ENCODE results near the gene CADPS2.

CADPS2 gene

GRCh38 chr7:122442929-122443328 lies 443.3 kb downstream of the CADPS2 start:
- no peak for DNase-seq (ENCODE audit: low read depth, low spot score)
- in situ Hi-C loops (cut with HindIII; ENCODE audit: low sequenced_read_pairs): no loop called here
- no peak overlapping the region for H3K4me3 ChIP-seq (ENCODE audit: low read depth, low read length)
- TF ChIP-seq CTCF (IDR thresholded peaks at IDR 0.05; ENCODE audit: low read depth, low read length): no peak

GRCh38 chr7:122438492-122438891 lies 447.8 kb downstream of the CADPS2 start:
- in situ Hi-C loops (cut with HindIII; ENCODE audit: low sequenced_read_pairs): no loop called here
- no peak for DNase-seq (ENCODE audit: low read depth, low spot score)
- no peak overlapping the region for H3K4me3 ChIP-seq (ENCODE audit: low read depth, low read length)
- TF ChIP-seq CTCF (IDR thresholded peaks at IDR 0.05; ENCODE audit: low read depth, low read length): no peak

GRCh38 chr7:122438006-122438405 lies 448.3 kb downstream of the CADPS2 start:
- DNase-seq (ENCODE audit: low read depth, low spot score): no peak
- no peak for TF ChIP-seq CTCF (IDR thresholded peaks at IDR 0.05; ENCODE audit: low read depth, low read length)
- H3K4me3 ChIP-seq (ENCODE audit: low read depth, low read length): no peak overlapping the region
- in situ Hi-C loops (cut with HindIII; ENCODE audit: low sequenced_read_pairs): no loop called here

GRCh38 chr7:122433765-122434164 lies 452.5 kb downstream of the CADPS2 start:
- no peak for TF ChIP-seq CTCF (IDR thresholded peaks at IDR 0.05; ENCODE audit: low read depth, low read length)
- no peak for DNase-seq (ENCODE audit: low read depth, low spot score)
- in situ Hi-C loops (cut with HindIII; ENCODE audit: low sequenced_read_pairs): no loop called here
- H3K4me3 ChIP-seq (ENCODE audit: low read depth, low read length): no peak overlapping the region

- peak; percentile 18 for DNase-seq (ENCODE audit: low read depth, low spot score)
- in situ Hi-C loops (cut with HindIII; ENCODE audit: low sequenced_read_pairs): no loop called here
- no peak for TF ChIP-seq CTCF (IDR thresholded peaks at IDR 0.05; ENCODE audit: low read depth, low read length)
- H3K4me3 ChIP-seq (ENCODE audit: low read depth, low read length): no peak overlapping the region
These were observed 455.6 kb downstream of the CADPS2 start for GRCh38 chr7:122430710-122431109.

- DNase-seq (ENCODE audit: low read depth, low spot score): no peak
- in situ Hi-C loops (cut with HindIII; ENCODE audit: low sequenced_read_pairs): no loop called here
- no peak for TF ChIP-seq CTCF (IDR thresholded peaks at IDR 0.05; ENCODE audit: low read depth, low read length)
These were observed 456.3 kb downstream of the CADPS2 start for GRCh38 chr7:122429926-122430325.

GRCh38 chr7:122425731-122426130 lies 460.5 kb downstream of the CADPS2 start:
- in situ Hi-C loops (cut with HindIII; ENCODE audit: low sequenced_read_pairs): no loop called here
- no peak for TF ChIP-seq CTCF (IDR thresholded peaks at IDR 0.05; ENCODE audit: low read depth, low read length)
- H3K4me3 ChIP-seq (ENCODE audit: low read depth, low read length): no peak overlapping the region
- no peak for DNase-seq (ENCODE audit: low read depth, low spot score)

More at GRCh38 chr7:122429926-122430325, 456.3 kb downstream of the CADPS2 start:
- H3K4me3 ChIP-seq (ENCODE audit: low read depth, low read length): no peak overlapping the region
